IPS-18c (cell line): Measurements from ENCODE around the gene CIAPIN1.
"Not testable (repeated sequence)": the region's sequence is repeated elsewhere in the genome, so short reads cannot be mapped to it uniquely, and the experiment has no call there.

ENCODE experiments used
- H3K4me3 ChIP-seq: 2 replicates; pipeline ENCODE4 v1.7.0; 2013; ENCODE audit warnings: low read depth, mild to moderate bottlenecking, low read length, moderate library complexity; ENCODE audit not compliant: insufficient read depth
- H3K9me3 ChIP-seq: one replicate; pipeline ENCODE4 v1.6.1; 2013; ENCODE audit warnings: mild to moderate bottlenecking, low read length, moderate library complexity; ENCODE audit not compliant: control insufficient read depth, insufficient read depth

CIAPIN1 gene

DNA sequence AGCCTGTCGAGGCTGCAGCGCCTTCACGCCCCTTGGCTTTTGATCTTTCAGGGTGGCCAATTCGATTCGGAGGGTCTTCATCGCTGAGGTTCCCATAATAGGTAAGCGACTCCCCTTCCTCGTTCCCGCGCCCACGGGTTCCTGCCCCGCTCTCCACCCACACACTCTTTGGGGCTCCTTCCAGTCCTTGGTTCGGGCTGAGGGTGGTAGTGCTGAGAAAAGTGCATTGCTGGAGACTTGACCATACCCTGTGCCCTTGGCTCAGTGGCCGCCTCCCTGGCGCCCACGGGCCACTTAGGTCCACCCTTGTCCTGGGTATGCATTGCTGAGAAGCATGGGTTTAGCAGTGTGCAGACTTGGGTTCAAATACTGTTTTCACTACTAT lies 15.8 kb upstream of the CIAPIN1 start:
- no peaks in the 10 kb centered on the region for H3K9me3 ChIP-seq
- H3K4me3 ChIP-seq, result peak overlapping the region; percentile 85

DNA sequence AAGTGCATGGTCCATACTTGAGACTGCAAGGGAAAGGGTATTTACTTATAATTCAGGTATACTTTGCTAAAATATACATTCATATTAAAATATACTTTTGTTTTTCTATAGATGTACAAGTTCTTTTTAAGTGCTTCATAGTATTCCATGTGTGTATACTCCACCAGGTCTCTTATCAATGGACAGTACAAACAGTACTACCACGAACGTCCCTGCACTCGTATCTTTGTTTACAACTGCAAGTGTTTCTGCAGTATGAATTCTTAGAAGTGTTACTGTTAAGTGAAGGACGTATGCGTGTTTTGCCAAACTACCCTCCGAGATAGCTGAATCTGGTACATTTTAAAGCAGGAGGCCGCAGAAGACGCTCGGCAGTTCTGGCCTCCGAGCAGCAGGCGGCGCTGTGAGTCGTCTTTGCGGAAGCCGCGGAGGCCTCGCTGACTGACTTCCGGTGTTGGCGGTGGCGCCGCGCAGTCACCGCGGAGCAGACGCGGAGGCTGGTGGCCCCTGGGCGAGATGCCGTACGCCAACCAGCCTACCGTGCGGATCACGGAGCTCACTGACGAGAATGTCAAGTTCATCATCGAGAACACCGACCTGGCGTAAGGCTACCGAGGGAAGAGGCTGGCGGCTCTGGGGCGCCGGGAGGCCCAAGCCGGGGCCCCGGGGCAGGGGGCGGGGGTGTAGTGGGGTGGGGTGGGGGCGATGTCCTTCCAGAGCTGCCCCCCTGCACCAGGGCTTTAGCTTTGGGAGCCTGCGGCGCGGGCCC lies 15.2 kb upstream of the CIAPIN1 start, which contains the start of gene POLR2C:
TSS of gene POLR2C (plus strand) at position 471 of the 769 bp plus-strand sequence. CDS start at position 517, 46 bp downstream.
- H3K9me3 ChIP-seq, result no peaks in the 10 kb centered on the region
- peak within 1 kb of the TSS; percentile 85 for H3K4me3 ChIP-seq

GRCh38 chr16:57452021-57452420 lies 4.8 kb upstream of the CIAPIN1 start:
- Histone ChIP-seq H3K4me3 (no peak overlapping the region), H3K9me3 (no peaks in the 10 kb centered on the region)

- H3K4me3 ChIP-seq, result peak overlapping the region; percentile 94
- no peaks in the 10 kb centered on the region for H3K9me3 ChIP-seq
Observed at GRCh38 chr16:57446531-57447185, 527 bp downstream of the CIAPIN1 start.

DNA sequence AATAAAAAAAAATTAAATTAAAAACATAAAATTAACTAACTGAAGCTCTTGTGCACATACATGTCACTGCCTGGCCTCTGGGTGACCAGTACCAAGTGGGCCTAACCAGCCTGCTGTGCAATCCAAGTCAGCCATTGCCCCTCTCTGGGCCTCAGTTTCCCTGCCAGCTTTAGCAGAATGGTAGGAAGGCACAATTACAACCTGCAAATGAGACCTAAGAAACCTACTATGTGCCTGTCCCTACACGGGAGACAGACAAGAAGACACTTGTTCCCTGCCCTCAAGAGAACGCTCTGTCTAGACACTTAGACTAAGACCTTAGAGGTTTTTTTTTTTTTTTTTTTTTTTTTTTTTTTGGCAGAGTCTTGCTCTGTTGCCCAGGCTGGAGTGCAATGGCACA lies 1.7 kb downstream of the CIAPIN1 start:
- Histone ChIP-seq H3K4me3 (no peak overlapping the region), H3K9me3 (no peaks in the 10 kb centered on the region)

DNA sequence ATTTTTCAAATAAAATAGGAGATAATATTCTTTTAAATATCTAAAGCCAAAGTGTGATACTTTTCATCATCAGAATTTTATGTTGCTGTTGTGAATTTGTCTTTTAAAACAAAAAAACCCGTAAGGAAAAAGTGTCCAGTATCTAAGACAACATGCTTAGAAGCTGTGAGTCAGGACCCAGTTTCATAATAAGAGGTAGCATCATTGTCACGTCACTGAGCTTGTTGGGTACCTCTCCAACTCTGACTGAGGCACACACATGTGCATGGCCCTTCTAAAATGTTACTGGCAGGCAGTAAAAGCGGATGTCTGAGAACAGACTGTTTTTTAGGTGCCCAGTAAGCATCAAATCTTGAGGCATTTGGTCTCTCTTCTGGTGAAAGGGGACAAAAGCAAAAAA lies 2.5 kb downstream of the CIAPIN1 start:
- Histone ChIP-seq H3K9me3 (no peaks in the 10 kb centered on the region), H3K4me3 (no peak overlapping the region)

- H3K9me3 ChIP-seq, H3K4me3 ChIP-seq: not testable (repeated sequence)
Observed at GRCh38 chr16:57440551-57440950, 6.6 kb downstream of the CIAPIN1 start.

DNA sequence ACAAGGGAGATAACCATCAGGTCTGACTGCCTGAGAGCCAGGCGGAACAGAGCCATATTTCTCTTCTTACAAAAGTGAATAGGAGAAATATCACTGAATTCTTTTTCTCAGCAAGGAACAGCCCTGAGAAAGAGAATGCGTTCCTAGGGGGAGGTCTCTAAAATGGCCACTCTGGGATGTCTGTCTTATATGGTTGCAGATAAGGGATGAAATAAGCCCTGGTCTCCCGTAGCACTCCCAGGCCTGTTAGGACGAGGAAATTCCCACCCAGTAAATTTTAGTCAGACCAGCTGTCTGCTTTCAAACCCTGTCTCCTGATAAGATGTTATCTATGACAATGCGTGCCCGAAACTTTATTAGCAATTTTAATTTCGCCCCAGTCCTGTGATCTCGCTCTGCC lies 7.2 kb downstream of the CIAPIN1 start:
- not testable (repeated sequence) for H3K9me3 ChIP-seq, H3K4me3 ChIP-seq

DNA sequence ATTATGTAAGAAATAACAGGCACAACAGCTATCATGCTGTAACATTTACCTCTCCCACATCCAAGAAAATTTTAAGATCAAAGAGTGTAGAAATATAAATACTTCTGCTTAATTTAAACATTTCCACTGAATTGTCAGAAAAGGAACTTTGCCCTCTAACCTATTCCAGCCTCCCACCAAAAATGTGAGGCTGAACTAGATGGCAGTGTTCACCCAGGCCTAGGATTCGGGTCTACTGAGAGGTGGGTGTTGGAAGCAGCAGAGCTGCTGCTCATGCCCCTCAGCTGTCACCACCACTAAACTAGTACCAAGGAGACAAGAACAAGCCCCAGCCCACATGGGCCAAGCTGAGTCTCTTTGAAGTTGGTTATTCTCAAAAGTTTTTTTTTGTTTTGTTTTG lies 11.3 kb downstream of the CIAPIN1 start:
- Histone ChIP-seq H3K9me3 (no peaks in the 10 kb centered on the region), H3K4me3 (no peak overlapping the region)

- Histone ChIP-seq H3K4me3 (no peak overlapping the region), H3K9me3 (no peaks in the 10 kb centered on the region)
Observed at GRCh38 chr16:57434003-57434402, 13.2 kb downstream of the CIAPIN1 start.

DNA sequence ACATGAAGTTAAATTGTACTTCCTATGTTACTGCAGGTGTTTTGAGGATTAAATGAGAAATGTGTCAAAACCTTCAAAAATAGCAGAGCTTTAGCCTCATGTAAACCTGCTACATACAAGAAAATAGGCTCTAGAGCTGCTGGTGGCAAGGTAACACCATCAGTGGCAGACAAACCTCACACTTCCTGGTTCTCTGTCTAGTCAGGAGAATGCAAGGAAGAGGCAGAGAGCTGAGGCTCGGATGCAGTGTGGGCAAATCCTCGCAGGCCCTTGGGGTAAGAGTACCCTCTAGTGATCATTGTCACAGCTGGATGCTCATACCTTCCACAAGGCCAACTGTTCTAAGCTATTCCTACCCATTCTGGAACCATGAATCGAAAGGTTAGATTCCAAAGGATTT lies 14.2 kb downstream of the CIAPIN1 start:
- no peak overlapping the region for H3K4me3 ChIP-seq
- H3K9me3 ChIP-seq, result no peaks in the 10 kb centered on the region

- no peak overlapping the region for H3K4me3 ChIP-seq
Observed at GRCh38 chr16:57432505-57432904, 14.7 kb downstream of the CIAPIN1 start.

DNA sequence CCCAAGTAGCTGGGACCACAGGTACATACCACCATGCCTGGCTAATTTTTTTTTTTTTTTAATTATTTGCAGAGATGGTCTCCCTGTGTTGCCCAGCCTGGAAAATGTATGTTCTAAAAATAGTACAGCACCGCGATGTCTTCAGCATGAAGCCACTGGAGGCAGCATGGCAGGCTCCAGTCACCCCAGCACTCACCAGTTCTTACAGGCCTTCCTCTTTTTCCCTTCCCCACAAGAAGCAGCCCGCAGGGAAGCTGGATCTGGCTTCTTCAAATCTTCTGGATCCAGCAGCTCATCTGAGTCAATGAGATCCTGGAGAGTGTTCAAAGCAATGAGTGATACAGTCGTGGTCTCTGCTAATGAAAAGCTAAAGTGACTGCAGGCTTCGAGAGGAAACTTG lies 16.2 kb downstream of the CIAPIN1 start:
- no peaks in the 10 kb centered on the region for H3K9me3 ChIP-seq
- H3K4me3 ChIP-seq, result no peak overlapping the region

More at GRCh38 chr16:57432505-57432904, 14.7 kb downstream of the CIAPIN1 start:
- H3K9me3 ChIP-seq, result no peaks in the 10 kb centered on the region

GRCh38 chr16:57427824-57428223 lies 19.4 kb downstream of the CIAPIN1 start:
- H3K4me3 ChIP-seq, result no peak overlapping the region

DNA sequence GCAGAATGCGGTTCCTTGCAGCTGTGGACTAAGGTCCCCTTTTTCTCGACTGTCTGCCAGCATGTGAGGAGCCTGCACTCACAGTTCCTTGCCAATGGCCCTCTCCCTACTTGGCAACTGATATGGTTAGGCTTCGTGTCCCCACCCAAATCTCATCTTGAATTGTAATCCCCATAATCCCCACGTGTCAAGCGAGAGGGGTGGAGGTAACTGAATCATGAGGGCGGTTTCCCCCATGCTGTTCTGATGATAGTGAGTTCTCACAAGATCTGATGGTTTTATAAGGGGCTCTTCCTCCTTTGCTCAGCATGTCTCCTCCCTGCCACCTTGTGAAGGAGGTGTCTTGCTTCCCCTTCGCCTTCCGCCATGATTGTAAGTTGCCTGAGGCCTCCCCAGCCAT lies 19.9 kb downstream of the CIAPIN1 start:
- no peaks in the 10 kb centered on the region for H3K9me3 ChIP-seq
- H3K4me3 ChIP-seq, result no peak overlapping the region

More at GRCh38 chr16:57427824-57428223, 19.4 kb downstream of the CIAPIN1 start:
- no peaks in the 10 kb centered on the region for H3K9me3 ChIP-seq

GRCh38 chr16:57426356-57426755 lies 20.8 kb downstream of the CIAPIN1 start:
- H3K4me3 ChIP-seq, result no peak overlapping the region
- no peaks in the 10 kb centered on the region for H3K9me3 ChIP-seq

DNA sequence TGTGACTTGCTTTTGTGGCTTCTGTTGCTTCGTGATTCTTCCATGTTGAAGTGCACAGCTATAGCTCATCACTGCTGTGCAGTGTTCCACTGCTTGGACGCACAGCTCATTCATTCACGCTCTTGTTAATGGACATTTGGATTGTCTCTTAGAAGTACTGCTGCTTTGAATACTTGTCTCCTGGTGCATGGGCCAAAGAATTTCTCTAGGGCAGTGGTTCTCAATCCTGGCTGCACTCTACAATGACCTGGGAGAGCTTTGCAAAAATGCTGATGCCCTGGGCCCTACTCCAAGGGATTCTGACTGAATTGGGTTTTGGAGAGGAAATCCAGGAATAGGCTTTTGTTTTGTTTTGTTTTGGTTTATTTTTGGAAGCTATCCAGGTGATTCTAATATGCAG lies 22.6 kb downstream of the CIAPIN1 start:
- H3K4me3 ChIP-seq, result no peak overlapping the region
- no peaks in the 10 kb centered on the region for H3K9me3 ChIP-seq

GRCh38 chr16:57423152-57423551 lies 24.0 kb downstream of the CIAPIN1 start:
- no peaks in the 10 kb centered on the region for H3K9me3 ChIP-seq
- no peak overlapping the region for H3K4me3 ChIP-seq
